ENCODE measurements around the gene RIMBP2. TPM values are rescaled to one million over a fixed set of nuclear protein-coding genes. Genes with fewer than 3 reads are reported as not detected.

The RIMBP2 gene
- total RNA-seq, 1 experiment from 2014 or later: 2.1 TPM

- Histone ChIP-seq H3K4me3 (ENCODE audit: insufficient read depth, low read depth, low read length) (no peak overlapping the region), H3K27me3 (ENCODE audit: control insufficient read depth, insufficient read depth, low read length) (no peaks in the 10 kb centered on the region), H3K36me3 (replicated peaks; ENCODE audit: control insufficient read depth, insufficient read depth, low read length) (no peaks in the 10 kb centered on the region)
- no peak for DNase-seq
Measured at GRCh38 chr12:130615861-130616345, 100.2 kb downstream of the RIMBP2 start.

- DNase-seq: no peak
- H3K36me3 ChIP-seq (replicated peaks; ENCODE audit: control insufficient read depth, insufficient read depth, low read length): no peaks in the 10 kb centered on the region
Measured at GRCh38 chr12:130614530-130614905, 101.6 kb downstream of the RIMBP2 start.

GRCh38 chr12:130613831-130614529, 102.1 kb downstream of the RIMBP2 start:
- Histone ChIP-seq H3K36me3 (replicated peaks; ENCODE audit: control insufficient read depth, insufficient read depth, low read length) (no peaks in the 10 kb centered on the region), H3K4me3 (ENCODE audit: insufficient read depth, low read depth, low read length) (no peak overlapping the region), H3K27me3 (ENCODE audit: control insufficient read depth, insufficient read depth, low read length) (no peaks in the 10 kb centered on the region)
- DNase-seq: no peak

More at GRCh38 chr12:130614530-130614905, 101.6 kb downstream of the RIMBP2 start:
- Histone ChIP-seq H3K27me3 (ENCODE audit: control insufficient read depth, insufficient read depth, low read length) (no peaks in the 10 kb centered on the region), H3K4me3 (ENCODE audit: insufficient read depth, low read depth, low read length) (no peak overlapping the region)

GRCh38 chr12:130613131-130613530, 103.0 kb downstream of the RIMBP2 start:
- no peak overlapping the region for H3K4me3 ChIP-seq (ENCODE audit: insufficient read depth, low read depth, low read length)
- DNase-seq: no peak
- H3K36me3 ChIP-seq (replicated peaks; ENCODE audit: control insufficient read depth, insufficient read depth, low read length): no peaks in the 10 kb centered on the region
- no peaks in the 10 kb centered on the region for H3K27me3 ChIP-seq (ENCODE audit: control insufficient read depth, insufficient read depth, low read length)

- no peak overlapping the region for H3K4me3 ChIP-seq (ENCODE audit: insufficient read depth, low read depth, low read length)
- no peak for DNase-seq
- no peaks in the 10 kb centered on the region for H3K27me3 ChIP-seq (ENCODE audit: control insufficient read depth, insufficient read depth, low read length)
- no peaks in the 10 kb centered on the region for H3K36me3 ChIP-seq (replicated peaks; ENCODE audit: control insufficient read depth, insufficient read depth, low read length)
Measured at GRCh38 chr12:130611026-130611905, 104.8 kb downstream of the RIMBP2 start.

- DNase-seq: no peak
- no peaks in the 10 kb centered on the region for H3K27me3 ChIP-seq (ENCODE audit: control insufficient read depth, insufficient read depth, low read length)
- no peaks in the 10 kb centered on the region for H3K36me3 ChIP-seq (replicated peaks; ENCODE audit: control insufficient read depth, insufficient read depth, low read length)
- H3K4me3 ChIP-seq (ENCODE audit: insufficient read depth, low read depth, low read length): no peak overlapping the region
Measured at GRCh38 chr12:130609966-130610365, 106.1 kb downstream of the RIMBP2 start.

- no peaks in the 10 kb centered on the region for H3K27me3 ChIP-seq (ENCODE audit: control insufficient read depth, insufficient read depth, low read length)
- DNase-seq: no peak
Measured at GRCh38 chr12:130608831-130609230, 107.3 kb downstream of the RIMBP2 start.

GRCh38 chr12:130608132-130608531, 108.0 kb downstream of the RIMBP2 start:
- DNase-seq: peak; percentile 60
- no peak overlapping the region for H3K4me3 ChIP-seq (ENCODE audit: insufficient read depth, low read depth, low read length)

More at GRCh38 chr12:130608831-130609230, 107.3 kb downstream of the RIMBP2 start:
- H3K4me3 ChIP-seq (ENCODE audit: insufficient read depth, low read depth, low read length): no peak overlapping the region
- H3K36me3 ChIP-seq (replicated peaks; ENCODE audit: control insufficient read depth, insufficient read depth, low read length): no peaks in the 10 kb centered on the region

GRCh38 chr12:130606231-130606630, 109.9 kb downstream of the RIMBP2 start:
- no peaks in the 10 kb centered on the region for H3K36me3 ChIP-seq (replicated peaks; ENCODE audit: control insufficient read depth, insufficient read depth, low read length)
- no peak for DNase-seq
- no peak overlapping the region for H3K4me3 ChIP-seq (ENCODE audit: insufficient read depth, low read depth, low read length)
- no peaks in the 10 kb centered on the region for H3K27me3 ChIP-seq (ENCODE audit: control insufficient read depth, insufficient read depth, low read length)

More at GRCh38 chr12:130608132-130608531, 108.0 kb downstream of the RIMBP2 start:
- Histone ChIP-seq H3K27me3 (ENCODE audit: control insufficient read depth, insufficient read depth, low read length) (no peaks in the 10 kb centered on the region), H3K36me3 (replicated peaks; ENCODE audit: control insufficient read depth, insufficient read depth, low read length) (no peaks in the 10 kb centered on the region)

GRCh38 chr12:130603396-130603965, 112.6 kb downstream of the RIMBP2 start:
- DNase-seq: no peak
- H3K4me3 ChIP-seq (ENCODE audit: insufficient read depth, low read depth, low read length): no peak overlapping the region
- no peaks in the 10 kb centered on the region for H3K27me3 ChIP-seq (ENCODE audit: control insufficient read depth, insufficient read depth, low read length)
- no peaks in the 10 kb centered on the region for H3K36me3 ChIP-seq (replicated peaks; ENCODE audit: control insufficient read depth, insufficient read depth, low read length)

GRCh38 chr12:130602251-130602650, 113.8 kb downstream of the RIMBP2 start:
- Histone ChIP-seq H3K36me3 (replicated peaks; ENCODE audit: control insufficient read depth, insufficient read depth, low read length) (no peaks in the 10 kb centered on the region), H3K27me3 (ENCODE audit: control insufficient read depth, insufficient read depth, low read length) (no peaks in the 10 kb centered on the region), H3K4me3 (ENCODE audit: insufficient read depth, low read depth, low read length) (no peak overlapping the region)
- DNase-seq: no peak

GRCh38 chr12:130601327-130601726, 114.8 kb downstream of the RIMBP2 start:
- Histone ChIP-seq H3K27me3 (ENCODE audit: control insufficient read depth, insufficient read depth, low read length) (no peaks in the 10 kb centered on the region), H3K4me3 (ENCODE audit: insufficient read depth, low read depth, low read length) (no peak overlapping the region), H3K36me3 (replicated peaks; ENCODE audit: control insufficient read depth, insufficient read depth, low read length) (no peaks in the 10 kb centered on the region)
- DNase-seq: no peak

- Histone ChIP-seq H3K27me3 (ENCODE audit: control insufficient read depth, insufficient read depth, low read length) (no peaks in the 10 kb centered on the region), H3K36me3 (replicated peaks; ENCODE audit: control insufficient read depth, insufficient read depth, low read length) (no peaks in the 10 kb centered on the region), H3K4me3 (ENCODE audit: insufficient read depth, low read depth, low read length) (no peak overlapping the region)
- no peak for DNase-seq
Measured at GRCh38 chr12:130596241-130596640, 119.9 kb downstream of the RIMBP2 start.

GRCh38 chr12:130595566-130595965, 120.5 kb downstream of the RIMBP2 start:
- Histone ChIP-seq H3K36me3 (replicated peaks; ENCODE audit: control insufficient read depth, insufficient read depth, low read length) (no peaks in the 10 kb centered on the region), H3K27me3 (ENCODE audit: control insufficient read depth, insufficient read depth, low read length) (no peaks in the 10 kb centered on the region), H3K4me3 (ENCODE audit: insufficient read depth, low read depth, low read length) (no peak overlapping the region)
- no peak for DNase-seq
